OCI-LY1 (cell line): ENCODE measurements around the gene TPSB2.
"Not testable (repeated sequence)": the region's sequence is repeated elsewhere in the genome, so short reads cannot be mapped to it uniquely, and the experiment has no call there.

Experiments used
- CTCF ChIP-seq: fragments of 200-600 bp; sonication (generic), shearing (Covaris generic); IDR thresholded peaks from 2 replicates; pipeline ENCODE4 v1.5.1; 2017; ENCODE audit warnings: mild to moderate bottlenecking, antibody characterized with exemption, low read length, moderate library complexity, mixed read lengths
- EZH2 ChIP-seq: fragments of 200-600 bp; sonication (generic), shearing (Covaris generic); IDR thresholded peaks from 2 replicates; pipeline ENCODE4 v1.8.0; 2017; ENCODE audit warnings: borderline replicate concordance, mixed run types, mild to moderate bottlenecking, antibody characterized with exemption, low read length, moderate library complexity, mixed read lengths

- not testable (repeated sequence) for TF ChIP-seq CTCF, EZH2
These were observed 10.5 kb upstream of the TPSB2 start, which contains the start of gene TPSAB1 for GRCh38 chr16:1240436-1240835.
